Adrenal gland (tissue), 12 donors: ENCODE results near the gene DBF4. TPM values are rescaled to one million over a fixed set of nuclear protein-coding genes. Genes with fewer than 3 reads are reported as not detected.

Experiments used
- DNase-seq, 7 donors: peaks; one replicate each; pipeline ENCODE4 v3.0.0-alpha.2; 2019 to 2020
- H3K27ac ChIP-seq, 5 donors: fragments of 200-600 bp; sonication (generic) in 4 of 5; 1 replicate in 3 of 5; 2 replicates in 2 of 5; pipeline versions ENCODE4 v1.5.1 to v1.8.0; 2016 to 2020; ENCODE audit warnings: mild to moderate bottlenecking in 1 of 5
- H3K27me3 ChIP-seq: fragments of 200-600 bp; 2 replicates; pipeline ENCODE4 v1.8.0; 2021
- H3K36me3 ChIP-seq, 2 donors: fragments of 200-600 bp; replicated peaks in 1 of 2; 1 replicate in 1 of 2; 2 replicates in 1 of 2; pipeline versions ENCODE4 v1.5.1 to v1.8.0; 2018 to 2022
- H3K4me1 ChIP-seq, 2 donors: fragments of 200-600 bp; replicated peaks in 1 of 2; 1 replicate in 1 of 2; 2 replicates in 1 of 2; pipeline versions ENCODE4 v1.5.1 to v1.8.0; 2018 to 2021
- H3K4me3 ChIP-seq, 4 donors: fragments of 200-600 bp; sonication (generic) in 3 of 4; one replicate each; pipeline ENCODE4 v1.5.1; 2016 to 2018
- H3K9me3 ChIP-seq, 3 donors: fragments of 200-600 bp; sonication (generic) in 1 of 3; replicated peaks in 1 of 3; 1 replicate in 2 of 3; 2 replicates in 1 of 3; pipeline versions ENCODE4 v1.5.1 to v1.8.0; 2016 to 2021
- CTCF ChIP-seq, 6 experiments: fragments of 450-650 bp in 4 of 6; fragments of 200-600 bp in 2 of 6; sonication (generic) in 1 of 6; IDR thresholded peaks; 1 replicate in 5 of 6; 2 replicates in 1 of 6; pipeline versions ENCODE4 v1.5.1 to v1.8.0; 2016 to 2021; ENCODE audit warnings: antibody characterized with exemption in 6 of 6, mild to moderate bottlenecking in 2 of 6, moderate library complexity in 1 of 6
- POLR2A ChIP-seq, 2 donors: fragments of 450-650 bp; IDR thresholded peaks; one replicate each; pipeline ENCODE4 v1.6.1; 2017; ENCODE audit warnings: antibody characterized with exemption in 2 of 2, mild to moderate bottlenecking in 2 of 2, moderate library complexity in 1 of 2
- WGBS, 4 donors: extraction: QIAGEN DNeasy Blood & Tissue Kit in 2 of 4; methylation state at CpG; one replicate each; pipeline versions ENCODE4 v1.1.5 to v1.1.7; 2013 to 2017; 5-methylcytosine and 5-hydroxymethylcytosine counted together
- intact Hi-C, 2 donors: fragments of 100-400 bp; cut with DNase I; formaldehyde crosslinking; loops; one replicate each; pipeline versions ENCODE4 v1.14.1 to v1.15.0; 2022 to 2023
- polyA plus RNA-seq, 3 donors: library from polyadenylated mRNA; stranded (reverse); fragments of 200-250 nt in 2 of 3; fragments of 350-450 nt in 1 of 3; fragmentation: Illumina TruSeq in 1 of 3; extraction: RNeasy Lipid Tissue Mini Kit (QIAGEN cat#74804) in 1 of 3; gene quantifications; one replicate each; pipeline ENCODE4 v1.2.3, GENCODE V29; 2013 to 2014
- total RNA-seq, 9 donors: library from RNA; depleted of rRNA in 4 of 9; stranded (reverse); fragments of >200 nt in 4 of 9; fragments of 120-200 nt in 1 of 9; fragmentation: NEBNext Ultra II Directional in 1 of 9; extraction: Animal tissue kit (Norgen Biotek cat#: 25700) in 1 of 9; gene quantifications; one replicate each; pipeline versions ENCODE4 v1.1.0 to v1.2.4, GENCODE V29; 2013 to 2023
- donor health status: healthy with polysubstance abuse.
- donor health status: Bipolar disorder and iron deficiency.
- donor health status: DM: yes; HTN: yes; CAD: no.
- donor health status: DM: no; HTN: no; CAD: no.
- donor health status: DM: no; HTN: no; CAD: no.
- donor health status: DM: yes; HTN: yes; CAD: no.

DBF4 gene
- total and polyA plus RNA-seq, 12 donors: 0.91 to 23.2 (median 7.2) TPM

- DNase-seq: no peak
- no peak overlapping the region for H3K4me3 ChIP-seq
- no peaks in the 10 kb centered on the region for H3K9me3 ChIP-seq
- no peaks in the 10 kb centered on the region for H3K4me1 ChIP-seq
- TF ChIP-seq POLR2A (IDR thresholded peaks at IDR 0.05) (no peak), CTCF (IDR thresholded peaks at IDR 0.05) (no peak)
- H3K27me3 ChIP-seq: no peaks in the 10 kb centered on the region
- H3K27ac ChIP-seq: no peak overlapping the region
- 37 to 91% (median 66%) methylated on average over 1 of the region's 1 CpG for WGBS, 4 donors
- intact Hi-C loops: no loop called here
- H3K36me3 ChIP-seq: no peaks in the 10 kb centered on the region
Observed at GRCh38 chr7:87837597-87837996, 38.7 kb upstream of the DBF4 start.

DNA sequence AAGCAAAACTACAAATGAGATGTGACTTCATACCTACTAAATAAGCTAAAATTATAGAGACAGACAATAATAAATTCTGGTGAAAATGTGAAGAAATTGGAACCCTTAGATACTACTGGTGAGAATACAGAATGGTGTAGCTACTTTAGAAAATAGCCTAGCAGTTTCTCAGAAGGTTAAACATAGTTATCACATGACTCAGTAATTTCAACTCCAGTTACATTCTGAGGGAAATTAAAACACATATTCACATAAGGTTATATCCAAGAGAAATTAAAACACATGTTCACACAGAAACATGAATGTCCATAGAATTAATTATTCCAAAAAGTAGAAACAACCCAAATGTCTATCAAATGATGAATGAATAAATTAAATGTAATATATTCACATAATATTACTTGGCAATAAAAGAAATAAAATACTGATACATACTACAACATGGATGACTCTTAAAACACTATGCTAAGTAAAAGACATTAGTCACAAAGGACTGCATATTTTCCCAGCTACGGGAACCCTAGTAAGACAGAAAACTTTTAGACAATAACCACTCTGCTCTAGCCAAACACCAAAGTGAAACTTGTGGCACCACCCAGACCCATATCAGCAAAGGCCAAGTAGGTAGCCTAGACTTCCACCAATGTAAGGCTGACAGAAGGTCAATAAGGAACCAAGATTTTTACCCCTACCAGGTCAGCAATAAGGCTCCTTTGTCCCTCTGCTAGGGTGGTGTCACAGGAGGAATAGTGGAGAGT, 25.3 kb upstream of the DBF4 start:
- Histone ChIP-seq H3K4me3 (no peak overlapping the region), H3K9me3 (no peaks in the 10 kb centered on the region), H3K27ac (no peak overlapping the region), H3K27me3 (no peaks in the 10 kb centered on the region), H3K4me1 (no peaks in the 10 kb centered on the region), H3K36me3 (peaks cover 0 to 6% of the 10 kb centered on the region in 2 donors)
- DNase-seq: no peak
- 73 to 97% (median 95%) methylated on average over 1 of the region's 1 CpG for WGBS, 4 donors
- TF ChIP-seq POLR2A (IDR thresholded peaks at IDR 0.05) (no peak), CTCF (IDR thresholded peaks at IDR 0.05) (no peak)
- intact Hi-C loops: no loop called here

DNA sequence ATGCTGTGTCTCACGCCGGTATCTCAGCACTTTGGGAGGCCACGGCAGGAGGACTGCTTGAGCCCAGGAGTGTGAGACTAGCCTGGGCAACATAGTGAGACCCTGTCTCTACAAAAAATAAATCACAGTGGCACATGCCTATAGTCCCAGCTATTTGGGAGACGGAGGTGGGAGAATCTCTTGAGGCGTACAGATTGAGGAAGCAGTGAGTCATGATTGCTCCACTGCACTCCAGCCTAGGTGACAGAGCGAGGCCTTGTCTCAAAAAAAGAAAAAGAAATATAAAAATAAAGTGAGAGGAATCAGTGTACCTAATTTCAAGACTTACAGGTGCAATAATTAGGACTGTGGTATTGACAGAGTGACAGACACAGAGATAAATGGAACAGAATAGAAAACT, 24.0 kb upstream of the DBF4 start:
- TF ChIP-seq CTCF (IDR thresholded peaks at IDR 0.05) (no peak), POLR2A (IDR thresholded peaks at IDR 0.05) (no peak)
- Histone ChIP-seq H3K27ac (no peak overlapping the region), H3K27me3 (no peaks in the 10 kb centered on the region), H3K4me1 (no peaks in the 10 kb centered on the region), H3K9me3 (no peaks in the 10 kb centered on the region), H3K36me3 (peaks cover 0 to 6% of the 10 kb centered on the region in 2 donors), H3K4me3 (no peak overlapping the region)
- DNase-seq: no peak
- WGBS, 4 donors: 87 to 89% (median 88%) methylated on average over 6 of the region's 6 CpGs
- intact Hi-C loops: no loop called here

GRCh38 chr7:87853237-87853864, 22.9 kb upstream of the DBF4 start:
- TF ChIP-seq POLR2A (IDR thresholded peaks at IDR 0.05) (no peak), CTCF (IDR thresholded peaks at IDR 0.05) (no peak)
- H3K36me3 ChIP-seq: peaks cover 0 to 6% of the 10 kb centered on the region in 2 donors
- no peak overlapping the region for H3K27ac ChIP-seq
- WGBS, 4 donors: 72 to 94% (median 85%) methylated on average over 1 of the region's 1 CpG
- H3K9me3 ChIP-seq: no peaks in the 10 kb centered on the region
- intact Hi-C loops: no loop called here
- no peaks in the 10 kb centered on the region for H3K27me3 ChIP-seq
- H3K4me1 ChIP-seq: no peaks in the 10 kb centered on the region
- no peak overlapping the region for H3K4me3 ChIP-seq
- DNase-seq: no peak
